NCI-H524 treated with DMSO at 0.1 percent for 48 hours (cell line): ENCODE measurements around the gene BEND4.

Experiments
- DNase-seq: peaks from one replicate; lab custom pipeline; 2025; lab: John Stamatoyannopoulos, UW

The BEND4 gene

DNA sequence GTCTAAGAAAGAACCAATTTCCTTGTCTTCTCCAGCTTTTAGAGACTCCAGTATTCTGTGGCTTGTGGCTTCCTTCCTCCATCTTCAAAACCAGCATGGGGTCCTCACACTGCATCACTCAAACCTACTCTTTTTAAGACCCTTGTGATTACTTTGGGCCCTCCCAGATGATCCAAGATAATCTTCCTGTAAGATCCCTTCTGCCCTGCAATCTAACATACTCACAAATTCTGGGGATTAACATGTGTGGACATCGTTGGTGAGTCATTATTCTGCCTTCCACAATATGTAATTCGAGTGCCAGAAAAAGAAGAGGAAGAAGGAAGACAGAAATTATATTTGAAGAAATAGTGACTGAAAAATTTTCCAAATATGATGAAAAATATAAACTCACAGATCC lies 47.9 kb downstream of the BEND4 start:
- DNase-seq, result no peak

DNA sequence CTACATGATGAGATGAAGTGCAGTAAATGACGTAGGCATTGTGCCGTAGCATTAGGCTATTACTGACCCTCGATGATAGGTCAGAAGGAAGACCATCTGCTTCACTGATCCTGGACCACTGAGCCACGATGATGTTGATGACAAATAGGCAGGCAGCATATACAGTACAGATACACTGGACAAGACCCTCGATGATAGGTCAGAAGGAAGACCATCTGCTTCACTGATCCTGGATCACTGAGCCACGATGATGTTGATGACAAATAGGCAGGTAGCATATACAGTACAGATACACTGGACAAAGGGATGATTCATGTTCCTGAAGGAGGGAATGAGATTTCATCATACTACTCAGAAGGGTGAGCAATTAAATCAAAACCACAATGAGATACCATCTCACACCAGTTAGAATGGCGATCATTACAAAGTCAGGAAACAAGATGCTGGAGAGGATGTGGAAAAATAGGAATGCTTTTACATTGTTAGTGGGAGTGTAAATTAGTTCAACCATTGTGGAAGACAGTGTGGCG lies 50.9 kb downstream of the BEND4 start:
- no peak for DNase-seq

DNA sequence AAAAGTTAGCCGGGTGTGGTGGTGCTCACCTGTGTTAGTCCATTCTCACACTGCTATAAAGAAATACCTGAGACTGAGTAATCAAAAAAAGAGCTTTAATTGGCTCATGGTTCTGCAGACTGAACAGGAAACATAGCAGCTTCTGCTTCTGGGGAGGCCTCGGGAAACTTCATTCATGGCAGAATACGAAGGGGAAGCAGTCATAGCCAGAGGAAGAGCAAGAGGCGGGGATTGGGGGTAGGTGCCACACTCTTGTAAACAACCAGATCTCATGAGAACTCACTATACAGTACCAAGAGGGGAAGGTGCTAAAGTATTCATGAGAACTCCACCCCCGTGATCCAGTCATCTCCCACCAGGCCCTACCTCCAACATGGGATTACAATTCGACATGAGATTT lies 64.1 kb downstream of the BEND4 start:
- DNase-seq, result no peak

DNA sequence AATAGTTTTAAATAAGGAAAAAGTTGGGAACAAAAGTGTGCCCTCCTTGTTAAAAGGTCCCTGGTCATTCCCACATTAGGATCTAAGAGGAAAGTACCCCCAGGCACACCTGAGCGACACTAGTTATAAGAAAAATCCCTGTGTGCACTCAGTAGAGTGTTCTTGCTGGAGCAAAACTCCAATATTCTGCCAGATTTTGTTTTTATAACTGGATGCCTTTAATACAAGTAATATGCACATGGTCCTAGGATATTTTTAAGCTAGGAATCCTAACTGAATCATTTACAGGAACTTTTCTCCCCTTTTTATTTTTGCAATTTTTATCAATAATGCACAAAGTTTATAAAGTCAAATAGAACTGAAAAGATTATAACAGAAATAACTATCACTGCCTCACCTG lies 68.6 kb downstream of the BEND4 start:
- DNase-seq, result no peak

DNA sequence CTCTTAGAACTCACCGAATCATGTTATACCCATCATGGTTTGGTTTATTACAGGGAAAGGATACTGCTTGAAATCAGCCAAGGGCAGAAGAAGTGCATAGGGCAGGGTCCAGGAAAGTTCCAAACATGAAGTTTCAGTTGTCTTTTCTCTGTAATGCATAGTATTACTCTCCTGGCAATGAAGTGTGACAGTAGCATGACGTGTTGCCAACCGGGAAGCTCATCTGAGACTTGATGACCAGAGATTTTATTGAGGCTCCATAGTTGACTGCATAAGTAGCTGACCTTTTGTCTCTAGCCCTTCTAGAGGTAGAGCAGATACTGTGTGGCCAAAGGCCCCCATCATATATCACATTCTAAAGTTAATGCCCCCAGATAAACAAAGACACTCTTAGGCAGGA lies 72.1 kb downstream of the BEND4 start:
- no peak for DNase-seq

DNA sequence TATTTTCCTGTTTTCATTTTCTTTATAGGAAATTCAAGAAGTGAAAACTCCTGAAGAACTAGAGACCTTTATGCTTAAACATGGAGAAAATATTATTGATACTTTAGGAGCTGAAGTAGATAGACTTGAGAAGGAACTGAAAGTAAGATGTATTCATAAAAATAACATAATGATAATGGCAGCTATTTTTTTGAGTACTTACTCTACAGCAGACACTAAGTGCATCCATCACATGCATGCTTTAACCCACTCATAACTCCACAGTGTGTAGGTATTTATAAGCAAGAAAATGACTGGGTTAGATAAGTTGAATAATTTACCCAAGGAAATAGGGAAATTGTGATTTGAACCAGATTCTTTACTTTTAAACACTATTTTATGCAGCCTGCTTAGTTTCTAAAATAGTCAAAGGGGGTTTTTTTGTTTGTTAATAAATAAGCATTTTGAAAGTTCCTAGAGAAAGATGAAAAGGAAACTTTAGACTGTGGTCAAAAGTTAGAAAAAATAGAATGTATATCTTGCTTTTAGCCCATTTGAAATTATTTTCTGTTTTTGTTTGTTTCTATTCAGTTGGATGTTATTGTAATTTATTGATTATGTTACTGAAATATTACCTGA lies 74.2 kb downstream of the BEND4 start:
- no peak for DNase-seq

DNA sequence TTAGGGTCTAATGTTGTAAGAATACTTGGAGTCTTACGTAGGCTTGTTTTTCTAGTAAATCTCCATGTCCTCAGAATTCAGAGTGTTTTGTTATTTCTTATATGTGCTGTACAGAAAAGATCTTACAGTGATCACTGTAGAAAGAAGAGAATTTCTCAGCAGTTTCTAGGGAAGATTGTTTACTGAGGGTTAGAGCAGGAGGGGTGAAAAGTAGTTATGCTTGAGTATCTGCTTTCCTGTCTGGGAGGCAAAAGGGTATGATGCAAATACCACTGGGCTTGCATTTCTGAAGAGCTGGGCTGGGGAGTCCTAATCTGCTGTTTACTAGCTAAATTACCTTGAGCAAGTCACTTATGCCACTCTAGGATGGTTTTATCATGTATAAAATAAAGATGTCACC lies 78.2 kb downstream of the BEND4 start:
- no peak for DNase-seq

DNA sequence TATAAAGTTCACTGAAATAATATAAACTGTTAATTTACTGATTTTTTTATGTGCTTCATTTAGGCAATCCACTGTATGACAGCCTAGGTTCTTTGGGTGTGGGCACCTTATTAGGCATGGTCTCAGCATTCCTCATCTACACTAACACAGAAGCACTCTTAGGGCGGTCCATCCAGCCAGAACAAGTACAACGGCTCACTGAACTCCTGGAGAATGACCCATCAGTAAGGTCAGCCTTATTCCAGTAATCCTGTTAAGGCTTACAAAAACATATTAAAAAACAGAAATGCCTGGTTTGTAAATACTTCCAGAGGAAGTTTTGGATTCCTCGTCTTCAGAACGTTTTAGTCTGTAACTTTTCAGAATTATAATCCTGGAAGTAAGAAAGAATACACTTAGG lies 82.0 kb downstream of the BEND4 start:
- no peak for DNase-seq

DNA sequence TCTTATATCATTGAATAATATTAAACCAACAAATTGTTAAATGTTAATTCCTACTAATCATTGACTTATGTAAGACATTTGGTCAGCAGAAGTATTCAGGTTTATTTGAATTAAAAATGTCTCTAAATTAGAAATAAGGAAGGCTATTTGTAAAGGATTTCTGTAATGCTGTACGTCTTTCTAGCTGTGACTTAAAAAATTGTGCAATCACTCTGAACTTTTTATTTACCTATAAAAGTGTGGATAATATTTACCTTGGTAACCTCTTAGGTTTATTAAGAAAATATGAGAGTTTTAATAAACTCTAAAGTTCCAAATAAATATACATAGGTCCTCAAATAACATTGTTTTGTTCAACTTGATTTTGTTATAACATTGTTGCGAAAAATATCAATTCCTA lies 85.2 kb downstream of the BEND4 start:
- DNase-seq, result no peak

DNA sequence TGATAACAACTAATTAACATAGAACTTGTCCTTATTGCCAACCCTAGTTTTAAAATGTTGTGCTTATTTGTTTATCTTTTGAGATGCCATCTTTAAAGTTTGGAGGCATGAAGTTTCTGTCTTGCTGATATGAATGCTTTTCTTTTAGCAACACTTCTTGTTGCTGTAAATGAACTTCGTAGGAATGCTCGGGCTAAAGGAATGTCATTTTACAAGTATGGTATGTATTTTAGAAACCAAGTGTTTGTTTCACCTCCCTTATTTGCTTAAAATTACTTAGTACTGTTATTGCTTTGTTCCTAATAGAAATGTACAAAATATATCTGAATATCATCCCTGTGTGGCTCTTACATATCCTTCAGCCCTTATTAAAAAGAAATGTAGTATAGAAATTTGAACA lies 86.1 kb downstream of the BEND4 start:
- DNase-seq, result no peak
